GM12873 (cell line): ENCODE results near the gene BRPF1.

Source experiments
- CTCF ChIP-seq: IDR thresholded peaks from 2 replicates; pipeline ENCODE4 v1.5.1; 2012; ENCODE audit warnings: low read depth, mild to moderate bottlenecking, moderate library complexity, low read length, control low read depth; ENCODE audit not compliant: insufficient read depth; ENCODE audit errors: missing control alignments

The BRPF1 gene

GRCh38 chr3:9739181-9739580 is 7.6 kb downstream of the BRPF1 start:
- no peak for TF ChIP-seq CTCF

GRCh38 chr3:9742560-9742959 is 11.0 kb downstream of the BRPF1 start:
- no peak for TF ChIP-seq CTCF

- no peak for TF ChIP-seq CTCF
These were observed 12.0 kb downstream of the BRPF1 start for GRCh38 chr3:9743548-9743947.

GRCh38 chr3:9744162-9744561 is 12.6 kb downstream of the BRPF1 start:
- no peak for TF ChIP-seq CTCF

GRCh38 chr3:9745521-9745920 is 14.0 kb downstream of the BRPF1 start:
- TF ChIP-seq CTCF: no peak

GRCh38 chr3:9746330-9746729 is 14.8 kb downstream of the BRPF1 start:
- no peak for TF ChIP-seq CTCF

GRCh38 chr3:9747267-9747666 is 15.7 kb downstream of the BRPF1 start:
- TF ChIP-seq CTCF: no peak

- no peak for TF ChIP-seq CTCF
These were observed 16.5 kb downstream of the BRPF1 start for GRCh38 chr3:9748031-9748430.
